ENCODE results near the gene PARG. TPM values are rescaled to one million over a fixed set of nuclear protein-coding genes. Genes with fewer than 3 reads are reported as not detected.
"Not testable (repeated sequence)": the region's sequence is repeated elsewhere in the genome, so short reads cannot be mapped to it uniquely, and the experiment has no call there.

Gene PARG
- 25.1 TPM for total RNA-seq
- long read RNA-seq, partial matches to known transcripts = 1 of 47 reads
- long read RNA-seq, other reads (novel, unspliced or antisense) = 46 of 47 reads

- peaks cover 40% of the 10 kb centered on the region for H3K4me1 ChIP-seq
Measured at GRCh38 chr10:49941447-49942338, at the start of gene PARG, which contains the start of gene TIMM23B. PARG (minus strand) TSS chr10:49942027; CDS start chr10:49941725, 302 bp downstream. TIMM23B (plus strand) TSS chr10:49942053; CDS start chr10:49942195, 142 bp downstream.

GRCh38 chr10:49988376-49988775 lies 46.5 kb upstream of the PARG start, which contains the start of gene AGAP6:
AGAP6 (plus strand) TSS chr10:49988406; CDS start chr10:49988716, 310 bp downstream.
- H3K4me3 ChIP-seq; H3K9me3 ChIP-seq (replicated peaks); H3K36me3 ChIP-seq; H3K27ac ChIP-seq (replicated peaks); intact Hi-C loops (cut with micrococcal nuclease); H3K4me1 ChIP-seq; DNase-seq; H3K27me3 ChIP-seq (ENCODE audit: low read depth): not testable (repeated sequence)

More at GRCh38 chr10:49941447-49942338, at the start of gene PARG, which contains the start of gene TIMM23B:
- peak within 1 kb of the TSS; percentile 93 for H3K4me3 ChIP-seq
- H3K9me3 ChIP-seq (replicated peaks); intact Hi-C loops (cut with micrococcal nuclease); H3K36me3 ChIP-seq; H3K27me3 ChIP-seq (ENCODE audit: low read depth): not testable (repeated sequence)
- H3K27ac ChIP-seq (replicated peaks) = peak within 1 kb of the TSS; percentile 85
- peak; percentile 79 for DNase-seq

GRCh38 chr10:49987207-49987606 lies 45.4 kb upstream of the PARG start:
- H3K27ac ChIP-seq (replicated peaks); H3K4me1 ChIP-seq; H3K27me3 ChIP-seq (ENCODE audit: low read depth); H3K36me3 ChIP-seq; intact Hi-C loops (cut with micrococcal nuclease); DNase-seq; H3K9me3 ChIP-seq (replicated peaks); H3K4me3 ChIP-seq: not testable (repeated sequence)

- intact Hi-C loops (cut with micrococcal nuclease); H3K4me3 ChIP-seq; DNase-seq; H3K36me3 ChIP-seq; H3K27me3 ChIP-seq (ENCODE audit: low read depth); H3K9me3 ChIP-seq (replicated peaks); H3K4me1 ChIP-seq; H3K27ac ChIP-seq (replicated peaks): not testable (repeated sequence)
Measured at GRCh38 chr10:49977756-49978155, 35.9 kb upstream of the PARG start.

- H3K4me1 ChIP-seq; intact Hi-C loops (cut with micrococcal nuclease); H3K27ac ChIP-seq (replicated peaks); H3K36me3 ChIP-seq; H3K9me3 ChIP-seq (replicated peaks); H3K4me3 ChIP-seq; H3K27me3 ChIP-seq (ENCODE audit: low read depth); DNase-seq: not testable (repeated sequence)
Measured at GRCh38 chr10:49972094-49972493, 30.3 kb upstream of the PARG start.

- H3K36me3 ChIP-seq; H3K4me3 ChIP-seq; H3K4me1 ChIP-seq; DNase-seq; H3K27ac ChIP-seq (replicated peaks); H3K27me3 ChIP-seq (ENCODE audit: low read depth); H3K9me3 ChIP-seq (replicated peaks); intact Hi-C loops (cut with micrococcal nuclease): not testable (repeated sequence)
Measured at GRCh38 chr10:49971466-49971865, 29.6 kb upstream of the PARG start.

- H3K4me3 ChIP-seq; H3K27ac ChIP-seq (replicated peaks); intact Hi-C loops (cut with micrococcal nuclease); H3K27me3 ChIP-seq (ENCODE audit: low read depth); DNase-seq; H3K36me3 ChIP-seq; H3K4me1 ChIP-seq; H3K9me3 ChIP-seq (replicated peaks): not testable (repeated sequence)
Measured at GRCh38 chr10:49970331-49970857, 28.6 kb upstream of the PARG start.

GRCh38 chr10:49953122-49953521 lies 11.3 kb upstream of the PARG start:
- intact Hi-C loops (cut with micrococcal nuclease); H3K27ac ChIP-seq (replicated peaks); DNase-seq; H3K9me3 ChIP-seq (replicated peaks); H3K27me3 ChIP-seq (ENCODE audit: low read depth); H3K4me3 ChIP-seq; H3K4me1 ChIP-seq: not testable (repeated sequence)
- H3K36me3 ChIP-seq = peaks cover 31% of the 10 kb centered on the region

GRCh38 chr10:49952006-49952405 lies 10.2 kb upstream of the PARG start:
- H3K36me3 ChIP-seq = peaks cover 35% of the 10 kb centered on the region
- DNase-seq; H3K9me3 ChIP-seq (replicated peaks); H3K4me1 ChIP-seq; H3K27ac ChIP-seq (replicated peaks); H3K4me3 ChIP-seq; H3K27me3 ChIP-seq (ENCODE audit: low read depth); intact Hi-C loops (cut with micrococcal nuclease): not testable (repeated sequence)

GRCh38 chr10:49948737-49949136 lies 6.9 kb upstream of the PARG start:
- Histone ChIP-seq H3K36me3 (peaks cover 19% of the 10 kb centered on the region), H3K27ac (replicated peaks) (peak overlapping the region; percentile 65)
- intact Hi-C loops (cut with micrococcal nuclease); DNase-seq; H3K4me3 ChIP-seq; H3K9me3 ChIP-seq (replicated peaks); H3K27me3 ChIP-seq (ENCODE audit: low read depth); H3K4me1 ChIP-seq: not testable (repeated sequence)

GRCh38 chr10:49948142-49948541 lies 6.3 kb upstream of the PARG start:
- DNase-seq; H3K4me3 ChIP-seq; intact Hi-C loops (cut with micrococcal nuclease); H3K9me3 ChIP-seq (replicated peaks); H3K27me3 ChIP-seq (ENCODE audit: low read depth): not testable (repeated sequence)
- peaks cover 17% of the 10 kb centered on the region for H3K36me3 ChIP-seq
- H3K4me1 ChIP-seq = peaks cover 13% of the 10 kb centered on the region
- H3K27ac ChIP-seq (replicated peaks) = peak overlapping the region; percentile 65

- DNase-seq; H3K4me3 ChIP-seq; intact Hi-C loops (cut with micrococcal nuclease); H3K9me3 ChIP-seq (replicated peaks); H3K27me3 ChIP-seq (ENCODE audit: low read depth); H3K27ac ChIP-seq (replicated peaks): not testable (repeated sequence)
- peaks cover 12% of the 10 kb centered on the region for H3K36me3 ChIP-seq
- H3K4me1 ChIP-seq = peaks cover 43% of the 10 kb centered on the region
Measured at GRCh38 chr10:49943607-49944006, 1.8 kb upstream of the PARG start.

- intact Hi-C loops (cut with micrococcal nuclease); H3K9me3 ChIP-seq (replicated peaks); H3K36me3 ChIP-seq; H3K27me3 ChIP-seq (ENCODE audit: low read depth); DNase-seq: not testable (repeated sequence)
- H3K4me3 ChIP-seq = peak overlapping the region; percentile 93
- H3K27ac ChIP-seq (replicated peaks) = peak overlapping the region; percentile 85
- H3K4me1 ChIP-seq = peaks cover 40% of the 10 kb centered on the region
Measured at GRCh38 chr10:49942339-49942705, 495 bp upstream of the PARG start.
